Astrocyte of the cerebellum (primary cell): ENCODE data around the gene OPCML.

Experiments
- DNase-seq: peaks from one replicate; pipeline ENCODE4 v3.0.0-alpha.2; 2011; ENCODE audit warnings: low read depth
- H3K4me3 ChIP-seq: 2 replicates; pipeline ENCODE4 v1.5.1; 2011; ENCODE audit warnings: mild to moderate bottlenecking, low read depth, low read length, moderate library complexity
- in situ Hi-C: cut with HindIII; loops from 2 replicates; pipeline ENCODE4 v1.10.0; 2017; ENCODE audit warnings: low sequenced_read_pairs
- TF ChIP-seq, protein P1 (sequence below): IDR thresholded peaks from 2 replicates; pipeline ENCODE4 v1.5.1; 2012; ENCODE audit warnings: low read length, low read depth, moderate library complexity, mild to moderate bottlenecking; ENCODE audit errors: missing control alignments

OPCML gene

GRCh38 chr11:133020372-133020714 lies 512.0 kb downstream of the OPCML start:
- no peak for DNase-seq
- TF ChIP-seq, protein P1, sequence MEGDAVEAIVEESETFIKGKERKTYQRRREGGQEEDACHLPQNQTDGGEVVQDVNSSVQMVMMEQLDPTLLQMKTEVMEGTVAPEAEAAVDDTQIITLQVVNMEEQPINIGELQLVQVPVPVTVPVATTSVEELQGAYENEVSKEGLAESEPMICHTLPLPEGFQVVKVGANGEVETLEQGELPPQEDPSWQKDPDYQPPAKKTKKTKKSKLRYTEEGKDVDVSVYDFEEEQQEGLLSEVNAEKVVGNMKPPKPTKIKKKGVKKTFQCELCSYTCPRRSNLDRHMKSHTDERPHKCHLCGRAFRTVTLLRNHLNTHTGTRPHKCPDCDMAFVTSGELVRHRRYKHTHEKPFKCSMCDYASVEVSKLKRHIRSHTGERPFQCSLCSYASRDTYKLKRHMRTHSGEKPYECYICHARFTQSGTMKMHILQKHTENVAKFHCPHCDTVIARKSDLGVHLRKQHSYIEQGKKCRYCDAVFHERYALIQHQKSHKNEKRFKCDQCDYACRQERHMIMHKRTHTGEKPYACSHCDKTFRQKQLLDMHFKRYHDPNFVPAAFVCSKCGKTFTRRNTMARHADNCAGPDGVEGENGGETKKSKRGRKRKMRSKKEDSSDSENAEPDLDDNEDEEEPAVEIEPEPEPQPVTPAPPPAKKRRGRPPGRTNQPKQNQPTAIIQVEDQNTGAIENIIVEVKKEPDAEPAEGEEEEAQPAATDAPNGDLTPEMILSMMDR: no peak
- H3K4me3 ChIP-seq: no peak overlapping the region
- in situ Hi-C loops: no loop called here

DNA sequence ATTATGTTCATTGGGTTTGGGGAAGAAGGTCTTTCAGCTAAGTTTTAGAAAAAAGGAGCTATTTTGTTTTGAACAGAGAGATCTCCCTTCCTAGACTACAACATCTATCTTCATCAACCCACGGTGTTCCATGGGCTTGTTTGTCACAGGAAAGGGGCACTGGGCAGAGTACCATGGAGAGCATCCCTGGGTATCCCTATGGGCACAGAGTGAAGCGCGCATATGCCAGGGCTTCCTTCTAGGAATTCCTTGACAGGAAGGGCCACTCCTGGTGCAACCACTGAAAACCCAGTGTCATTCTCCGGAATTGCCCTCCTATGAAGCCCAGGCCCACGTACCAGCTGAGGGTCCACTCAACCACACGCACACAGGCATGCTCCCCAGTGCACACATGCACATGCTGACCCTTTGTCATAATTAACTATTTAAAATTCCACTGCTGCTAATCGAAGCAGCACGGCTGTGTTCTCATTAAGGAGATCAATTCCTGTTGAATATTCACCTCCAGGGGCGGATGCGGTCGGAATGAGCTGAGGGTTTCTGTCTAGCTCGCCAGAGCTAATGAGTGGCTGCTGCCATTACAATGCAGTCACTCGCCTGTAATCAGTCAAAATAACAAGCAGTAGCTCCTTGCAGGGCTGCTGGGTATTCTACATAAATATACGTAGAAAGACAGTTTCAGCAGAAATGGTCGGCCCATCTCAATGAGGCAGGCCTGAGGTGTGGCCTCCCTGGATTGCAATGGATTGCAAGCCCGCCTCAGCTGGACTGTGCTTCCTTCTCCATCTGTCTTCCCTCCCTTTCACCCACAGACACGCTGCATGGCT lies 512.5 kb downstream of the OPCML start:
- in situ Hi-C loops: no loop called here
- TF ChIP-seq, protein P1: no peak
- no peak overlapping the region for H3K4me3 ChIP-seq
- DNase-seq: no peak

DNA sequence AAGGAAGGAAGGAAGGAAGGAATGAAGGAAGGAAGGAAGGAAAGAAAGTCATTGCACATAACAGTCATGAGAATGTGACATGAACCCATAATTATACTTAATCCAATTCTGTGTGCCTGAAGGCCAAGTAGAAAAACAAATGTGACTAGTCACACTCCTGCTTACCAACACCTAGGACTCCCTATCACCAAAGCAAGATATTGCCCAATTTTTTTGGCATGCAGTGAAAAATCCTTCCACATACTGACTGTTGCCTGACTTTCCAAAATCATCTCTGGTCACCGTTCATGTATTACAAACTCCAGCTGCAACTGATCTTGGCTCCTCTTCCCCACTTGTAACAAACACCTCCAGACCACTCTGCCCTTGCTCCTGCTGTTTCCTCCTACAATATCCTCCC lies 516.8 kb downstream of the OPCML start:
- H3K4me3 ChIP-seq: no peak overlapping the region
- in situ Hi-C loops: no loop called here
- DNase-seq: no peak
- TF ChIP-seq, protein P1: no peak

DNA sequence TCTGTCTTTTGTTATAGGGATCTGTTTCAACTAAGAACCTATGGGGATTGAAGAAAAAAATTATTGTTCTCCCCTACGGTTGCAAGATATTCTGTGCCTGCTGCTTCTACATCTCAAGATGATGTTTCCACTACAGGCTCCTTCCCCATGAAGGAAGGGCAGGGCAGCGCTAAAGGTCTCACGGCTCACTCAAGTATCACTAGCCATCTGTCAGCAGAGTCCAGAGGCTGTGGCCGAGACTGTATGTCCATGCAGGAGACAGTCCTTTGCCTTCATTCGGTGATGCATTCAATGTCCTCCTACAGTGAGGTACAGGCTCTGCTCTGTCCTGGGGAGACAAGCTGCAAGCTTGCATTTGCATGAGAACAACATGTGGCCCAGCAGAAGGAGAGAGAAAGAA lies 518.0 kb downstream of the OPCML start:
- no peak for DNase-seq
- TF ChIP-seq, protein P1: no peak
- no peak overlapping the region for H3K4me3 ChIP-seq
- in situ Hi-C loops: no loop called here

GRCh38 chr11:133012803-133013202 lies 519.5 kb downstream of the OPCML start:
- in situ Hi-C loops: no loop called here
- DNase-seq: no peak
- no peak overlapping the region for H3K4me3 ChIP-seq
- TF ChIP-seq, protein P1: no peak

- TF ChIP-seq, protein P1: no peak
- no peak for DNase-seq
- no peak overlapping the region for H3K4me3 ChIP-seq
- in situ Hi-C loops: no loop called here
Observed at GRCh38 chr11:133011604-133012003, 520.7 kb downstream of the OPCML start.
